Endothelial cell of umbilical vein (primary cell): ENCODE data around the gene KHK. TPM values are rescaled to one million over a fixed set of nuclear protein-coding genes. Genes with fewer than 3 reads are reported as not detected.

ENCODE experiments used
- BruUV-seq: library from RNA; stranded (reverse); fragments of 400-500 nt; replicated peaks from 2 replicates; lab custom pipeline; 2021; lab: Mats Ljungman, UMichigan
- CTCF ChIA-PET: fragments of 300-600, 350-600 bp; sonication (Branson Sonifier 250); formaldehyde crosslinking; loops from one replicate; lab custom pipeline; 2021; ENCODE audit warnings: antibody characterized with exemption, inconsistent platforms; lab: Charles Lee
- POLR2A ChIA-PET: fragments of 300-600, 350-600 bp; sonication (Branson Sonifier 250); formaldehyde crosslinking; loops from one replicate; lab custom pipeline; 2021; ENCODE audit warnings: antibody characterized with exemption, inconsistent platforms; lab: Charles Lee
- DNase-seq: peaks from one replicate; pipeline ENCODE4 v3.0.0-alpha.2; 2011; ENCODE audit warnings: low read depth, low spot score
- FAIRE-seq: peaks from 2 replicates; lab custom pipeline; 2011; peaks lifted over from hg19 to GRCh38; lab: Jason Lieb, UNC
- H2AFZ ChIP-seq: 2 replicates; pipeline ENCODE4 v1.6.0; 2012; ENCODE audit warnings: low read depth, low read length, control low read depth, inconsistent platforms
- H3K27ac ChIP-seq: 2 replicates; pipeline ENCODE4 v1.5.1; 2011; ENCODE audit warnings: low read depth, mild to moderate bottlenecking, control low read depth, low read length, moderate library complexity; ENCODE audit not compliant: insufficient read depth
- H3K27me3 ChIP-seq, 2 experiments: 2 replicates each; pipeline versions ENCODE4 v1.6.0 to v1.6.1; 2011; ENCODE audit warnings: low read length in 2 of 2, mixed read lengths in 1 of 2; ENCODE audit not compliant: control insufficient read depth in 2 of 2, insufficient read depth in 2 of 2
- H3K36me3 ChIP-seq, 2 experiments: 2 replicates in 1 of 2; 3 replicates in 1 of 2; pipeline ENCODE4 v1.5.1; 2011; ENCODE audit warnings: low read length in 2 of 2, mild to moderate bottlenecking in 1 of 2, moderate library complexity in 1 of 2; ENCODE audit not compliant: control insufficient read depth in 2 of 2, insufficient read depth in 2 of 2; ENCODE audit errors: extremely low read depth in 1 of 2
- H3K4me1 ChIP-seq: 3 replicates; pipeline ENCODE4 v1.5.1; 2011; ENCODE audit warnings: mild to moderate bottlenecking, low read length; ENCODE audit not compliant: control insufficient read depth, insufficient read depth; ENCODE audit errors: extremely low read depth
- H3K4me2 ChIP-seq: 2 replicates; pipeline ENCODE4 v1.6.1; 2011; ENCODE audit warnings: low read length, control low read depth, mixed read lengths; ENCODE audit not compliant: insufficient read depth
- H3K4me3 ChIP-seq, 3 experiments: fragments of 200-600 bp in 1 of 3; sonication (generic), shearing (Covaris generic) in 1 of 3; replicated peaks in 1 of 3; 2 replicates each; pipeline ENCODE4 v1.5.1; 2011 to 2016; ENCODE audit warnings: control low read depth in 3 of 3, low read length in 3 of 3, mild to moderate bottlenecking in 2 of 3, inconsistent platforms in 1 of 3, low read depth in 1 of 3, moderate library complexity in 1 of 3; ENCODE audit not compliant: insufficient read depth in 1 of 3
- H3K79me2 ChIP-seq: 2 replicates; pipeline ENCODE4 v1.6.0; 2012; ENCODE audit warnings: low read length, inconsistent platforms; ENCODE audit not compliant: control insufficient read depth, insufficient read depth
- H3K9ac ChIP-seq: replicated peaks from 2 replicates; pipeline ENCODE3; 2011; ENCODE audit warnings: low read length, control low read depth; ENCODE audit not compliant: insufficient read depth; ENCODE audit errors: extremely low read depth
- H3K9me1 ChIP-seq: replicated peaks from 3 replicates; pipeline ENCODE4 v1.6.0; 2011; ENCODE audit warnings: mild to moderate bottlenecking, low read length; ENCODE audit not compliant: control insufficient read depth, insufficient read depth; ENCODE audit errors: extremely low read depth
- H3K9me3 ChIP-seq: replicated peaks from 2 replicates; pipeline ENCODE4 v1.5.1; 2012; ENCODE audit warnings: low read length, inconsistent platforms; ENCODE audit not compliant: control insufficient read depth, insufficient read depth
- H4K20me1 ChIP-seq: replicated peaks from 2 replicates; pipeline ENCODE3; 2011; ENCODE audit warnings: mild to moderate bottlenecking, low read length; ENCODE audit not compliant: control insufficient read depth, insufficient read depth; ENCODE audit errors: extremely low read depth
- EZH2 ChIP-seq: IDR thresholded peaks from 2 replicates; pipeline ENCODE4 v1.6.1; 2012; ENCODE audit warnings: borderline replicate concordance, low read depth, mild to moderate bottlenecking, moderate library complexity, low read length, inconsistent platforms; ENCODE audit not compliant: severe bottlenecking
- FOS ChIP-seq: IDR thresholded peaks from 2 replicates; pipeline ENCODE4 v1.6.1; 2011; ENCODE audit warnings: mild to moderate bottlenecking, low read length, moderate library complexity, borderline replicate concordance; ENCODE audit not compliant: insufficient read depth
- GATA2 ChIP-seq: IDR thresholded peaks from 2 replicates; pipeline ENCODE4 v1.7.0; 2011; ENCODE audit warnings: low read depth, mild to moderate bottlenecking, moderate library complexity, mixed read lengths, low read length; ENCODE audit not compliant: insufficient read length, insufficient read depth
- JUN ChIP-seq: IDR thresholded peaks from 2 replicates; pipeline ENCODE4 v1.6.1; 2011; ENCODE audit warnings: borderline replicate concordance, low read depth; ENCODE audit not compliant: insufficient read length, insufficient read depth
- MAX ChIP-seq: IDR thresholded peaks from 2 replicates; pipeline ENCODE4 v1.6.1; 2011; ENCODE audit not compliant: insufficient read depth, insufficient read length
- MYC ChIP-seq: IDR thresholded peaks from one replicate; pipeline ENCODE4 v1.6.1; 2011; ENCODE audit warnings: mild to moderate bottlenecking, low read depth, low read length
- POLR2A ChIP-seq: IDR thresholded peaks from 2 replicates; pipeline ENCODE4 v1.6.1; 2012; ENCODE audit warnings: low read depth, mild to moderate bottlenecking, control low read depth, low read length
- POLR2AphosphoS5 ChIP-seq: IDR thresholded peaks from 2 replicates; pipeline ENCODE4 v1.6.1; 2012; ENCODE audit warnings: low read depth, mild to moderate bottlenecking, control low read depth, low read length, moderate library complexity; ENCODE audit not compliant: insufficient read depth
- dilution Hi-C: fragments of 300-500 bp; cut with MboI; formaldehyde crosslinking; loops from one replicate; pipeline ENCODE4 v1.15.0; 2019; ENCODE audit warnings: low sequenced_read_pairs; ENCODE audit not compliant: extremely low pct_ligation_motif_present
- intact Hi-C: fragments of 100-400 bp; cut with micrococcal nuclease; formaldehyde crosslinking; loops from one replicate; pipeline ENCODE4 v1.10.0; 2022
- polyA plus RNA-seq, 4 experiments: library from polyadenylated mRNA; depleted of rRNA in 3 of 4; stranded (reverse) in 3 of 4; unstranded in 1 of 4; fragments of >200 nt; gene quantifications; 2 replicates each; pipeline versions ENCODE4 v1.2.1 to v1.2.3, GENCODE V29; 2011 to 2012; ENCODE audit warnings: missing spikeins in 1 of 4
- total RNA-seq: library from RNA; stranded (reverse); gene quantifications from 2 replicates; pipeline ENCODE4 v1.2.3, GENCODE V29; 2021
- TF ChIP-seq, protein P1 (sequence below), 2 donors: IDR thresholded peaks; 1 replicate in 1 of 2; 2 replicates in 1 of 2; pipeline ENCODE4 v1.5.1; 2011; ENCODE audit warnings: low read length in 2 of 2, mild to moderate bottlenecking in 2 of 2, moderate library complexity in 2 of 2, control low read depth in 1 of 2, inconsistent platforms in 1 of 2, low read depth in 1 of 2; ENCODE audit not compliant: insufficient read depth in 1 of 2; ENCODE audit errors: extremely low read depth in 1 of 2

KHK gene
- total and polyA plus RNA-seq, 2 donors (not counting 3 experiments of a cell fraction or from before 2014, with no cell fraction given) = 2.9 to 4.4 TPM

DNA sequence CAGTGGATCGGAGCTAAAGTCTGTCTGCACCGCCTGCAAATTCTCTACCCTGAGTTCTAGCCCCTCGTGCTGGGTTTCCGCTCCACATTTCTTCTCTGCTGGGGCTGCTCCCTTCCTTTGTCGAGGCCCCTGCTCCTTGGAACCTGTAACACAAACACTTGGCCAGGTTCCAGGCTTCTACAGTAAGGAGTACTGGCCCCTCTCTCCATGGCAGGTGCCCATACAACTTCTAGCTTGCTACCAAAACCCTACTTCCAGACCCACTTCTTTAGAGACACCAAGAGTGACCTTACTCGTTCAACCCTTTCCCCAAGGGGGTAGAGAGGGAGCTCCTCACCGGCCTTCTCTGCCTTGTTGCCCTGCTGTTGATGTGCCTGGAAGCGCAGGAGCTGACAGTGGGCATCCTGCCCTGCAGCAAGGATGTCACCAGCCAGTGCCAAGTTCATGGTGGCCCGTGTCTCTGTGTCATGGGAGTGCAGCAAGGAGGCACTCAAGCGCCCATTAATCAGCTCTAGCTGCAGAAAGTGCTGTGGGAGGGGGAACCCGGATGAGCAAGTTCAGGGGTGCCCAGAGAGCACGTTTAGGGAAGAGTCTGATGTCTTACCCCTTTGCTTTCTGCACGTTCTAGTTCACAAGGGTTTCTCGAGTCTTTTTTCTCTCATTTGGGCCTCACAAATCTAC lies 46.8 kb downstream of the KHK start:
- Histone ChIP-seq H3K4me3 (peak overlapping the region; percentile 78 to 97 (median 84)), H3K9me1 (no peaks in the 10 kb centered on the region), H3K4me2 (peak overlapping the region; percentile 87), H3K79me2 (peaks cover 18% of the 10 kb centered on the region), H3K36me3 (peaks cover 6 to 27% of the 10 kb centered on the region in 2 experiments), H3K27me3 (no peaks in the 10 kb centered on the region), H3K27ac (no peak overlapping the region), H2AFZ (no peak overlapping the region), H3K9ac (peak overlapping the region; percentile 86), H3K4me1 (peaks cover 10% of the 10 kb centered on the region), H3K9me3 (no peaks in the 10 kb centered on the region), H4K20me1 (no peaks in the 10 kb centered on the region)
- ChIA-PET POLR2A (interaction anchor here (1.5 to 1.9 kb wide), 2 partner anchors 10 to 83 kb away, joined by 3 to 7 read pairs; partner anchors contain the start of gene ABHD1), CTCF (interaction anchor here (1.0 to 2.2 kb wide), 12 partner anchors 10 to 170 kb away, joined by 3 to 14 read pairs (median 7); partner anchors contain the start of genes ABHD1, AGBL5 and TRIM54)
- BruUV-seq = TSS peak; percentile 34
- intact Hi-C loops = no loop called here
- dilution Hi-C loops = no loop called here
- FAIRE-seq (no peak), DNase-seq (no peak)
- TF ChIP-seq MYC = no peak
- no peak for TF ChIP-seq GATA2
- no peak for TF ChIP-seq EZH2
- TF ChIP-seq FOS = no peak
- no peak for TF ChIP-seq JUN
- no peak for TF ChIP-seq POLR2A
- TF ChIP-seq MAX = no peak
- TF ChIP-seq, protein P1, sequence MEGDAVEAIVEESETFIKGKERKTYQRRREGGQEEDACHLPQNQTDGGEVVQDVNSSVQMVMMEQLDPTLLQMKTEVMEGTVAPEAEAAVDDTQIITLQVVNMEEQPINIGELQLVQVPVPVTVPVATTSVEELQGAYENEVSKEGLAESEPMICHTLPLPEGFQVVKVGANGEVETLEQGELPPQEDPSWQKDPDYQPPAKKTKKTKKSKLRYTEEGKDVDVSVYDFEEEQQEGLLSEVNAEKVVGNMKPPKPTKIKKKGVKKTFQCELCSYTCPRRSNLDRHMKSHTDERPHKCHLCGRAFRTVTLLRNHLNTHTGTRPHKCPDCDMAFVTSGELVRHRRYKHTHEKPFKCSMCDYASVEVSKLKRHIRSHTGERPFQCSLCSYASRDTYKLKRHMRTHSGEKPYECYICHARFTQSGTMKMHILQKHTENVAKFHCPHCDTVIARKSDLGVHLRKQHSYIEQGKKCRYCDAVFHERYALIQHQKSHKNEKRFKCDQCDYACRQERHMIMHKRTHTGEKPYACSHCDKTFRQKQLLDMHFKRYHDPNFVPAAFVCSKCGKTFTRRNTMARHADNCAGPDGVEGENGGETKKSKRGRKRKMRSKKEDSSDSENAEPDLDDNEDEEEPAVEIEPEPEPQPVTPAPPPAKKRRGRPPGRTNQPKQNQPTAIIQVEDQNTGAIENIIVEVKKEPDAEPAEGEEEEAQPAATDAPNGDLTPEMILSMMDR (IDR thresholded peaks at IDR 0.05; ENCODE audit: extremely low read depth in 1 of 2, insufficient read depth in 1 of 2, low read depth in 1 of 2, low read length in 2 of 2) = no peak
- no peak for TF ChIP-seq POLR2AphosphoS5
